A549 (cell line): Measurements from ENCODE around the gene MYH6.

Source experiments
- BHLHE40 ChIP-seq: IDR thresholded peaks from 2 replicates; pipeline ENCODE4 v1.6.1; 2012; ENCODE audit warnings: low read depth, low read length, inconsistent platforms
- ESRRA ChIP-seq: fragments of 150-350 bp; IDR thresholded peaks from 2 replicates; pipeline ENCODE4 v1.6.1; 2014; ENCODE audit warnings: mild to moderate bottlenecking, low read length, borderline replicate concordance
- JUN ChIP-seq, 2 experiments: fragments of >200 bp; sonication (Bioruptor Twin); formaldehyde crosslinking; IDR thresholded peaks; 2 replicates in 1 of 2; 3 replicates in 1 of 2; pipeline ENCODE4 v1.6.1; 2016 to 2017
- KDM1A ChIP-seq: fragments of 200-600 bp; sonication (generic); IDR thresholded peaks from 2 replicates; pipeline ENCODE4 v1.6.1; 2016; ENCODE audit warnings: low read depth, mild to moderate bottlenecking
- MYC ChIP-seq: IDR thresholded peaks from 2 replicates; pipeline ENCODE4 v1.6.1; 2012; ENCODE audit warnings: mild to moderate bottlenecking, inconsistent platforms, low read length, improper control_type of control experiment, borderline replicate concordance
- PHF8 ChIP-seq: fragments of 200-600 bp; sonication (generic); IDR thresholded peaks from 2 replicates; pipeline ENCODE4 v1.6.1; 2016; ENCODE audit warnings: low read depth, mild to moderate bottlenecking, antibody characterized with exemption, moderate library complexity, borderline replicate concordance
- POLR2A ChIP-seq: IDR thresholded peaks from 2 replicates; pipeline ENCODE4 v1.6.1; 2012; ENCODE audit warnings: mild to moderate bottlenecking, low read length
- POLR2AphosphoS2 ChIP-seq: conservative IDR thresholded peaks from 2 replicates; pipeline ENCODE4 v1.6.1; 2012; ENCODE audit warnings: low read length, improper control_type of control experiment, inconsistent platforms
- RFX5 ChIP-seq: fragments of 450-650 bp; IDR thresholded peaks from 2 replicates; pipeline ENCODE4 v1.7.1; 2014; ENCODE audit warnings: antibody characterized with exemption, mild to moderate bottlenecking, moderate library complexity
- SMC3 ChIP-seq: fragments of >200 bp; sonication (Bioruptor Twin); formaldehyde crosslinking; IDR thresholded peaks from 3 replicates; pipeline ENCODE4 v1.6.1; 2018; ENCODE audit warnings: inconsistent platforms
- TP53 ChIP-seq: fragments of 250-450 bp; sonication (Bioruptor Pico); IDR thresholded peaks from 2 replicates; pipeline ENCODE4 v1.5.0; 2021; ENCODE audit warnings: mild to moderate bottlenecking, moderate library complexity
- ZC3H11A ChIP-seq: fragments of 450-650 bp; IDR thresholded peaks from 2 replicates; pipeline ENCODE4 v1.6.1; 2014; ENCODE audit warnings: antibody characterized with exemption, mild to moderate bottlenecking
- TF ChIP-seq, protein P1 (sequence below): fragments of >200 bp; sonication (Bioruptor Twin); formaldehyde crosslinking; IDR thresholded peaks from 3 replicates; pipeline ENCODE4 v1.5.1; 2016
- TF ChIP-seq, protein P2 (sequence below): IDR thresholded peaks from 2 replicates; pipeline ENCODE4 v1.6.1; 2012

DNA sequence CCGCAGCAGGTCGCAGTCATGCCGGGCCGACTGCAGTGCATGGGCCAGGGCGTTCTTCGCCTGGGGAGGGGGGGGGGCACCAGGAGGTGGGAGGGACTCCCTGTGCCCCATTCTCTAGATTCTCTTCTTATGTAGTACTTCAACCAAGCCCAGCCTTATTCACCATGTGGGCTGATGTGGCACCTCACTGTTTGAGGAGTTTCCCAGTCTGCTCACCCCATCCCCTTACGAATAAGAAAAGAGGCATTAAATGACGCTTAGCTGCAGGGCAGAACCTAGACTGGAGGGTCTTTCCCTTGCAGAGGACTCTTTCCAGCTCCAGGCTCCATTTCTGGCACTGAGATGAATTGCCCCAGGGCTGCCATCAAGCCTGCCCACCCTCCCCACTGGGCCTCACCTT, 19.1 kb downstream of the MYH6 start:
- no peak for TF ChIP-seq SMC3
- TF ChIP-seq POLR2A, result no peak
- TF ChIP-seq MYC, result no peak
- TF ChIP-seq, protein P1, sequence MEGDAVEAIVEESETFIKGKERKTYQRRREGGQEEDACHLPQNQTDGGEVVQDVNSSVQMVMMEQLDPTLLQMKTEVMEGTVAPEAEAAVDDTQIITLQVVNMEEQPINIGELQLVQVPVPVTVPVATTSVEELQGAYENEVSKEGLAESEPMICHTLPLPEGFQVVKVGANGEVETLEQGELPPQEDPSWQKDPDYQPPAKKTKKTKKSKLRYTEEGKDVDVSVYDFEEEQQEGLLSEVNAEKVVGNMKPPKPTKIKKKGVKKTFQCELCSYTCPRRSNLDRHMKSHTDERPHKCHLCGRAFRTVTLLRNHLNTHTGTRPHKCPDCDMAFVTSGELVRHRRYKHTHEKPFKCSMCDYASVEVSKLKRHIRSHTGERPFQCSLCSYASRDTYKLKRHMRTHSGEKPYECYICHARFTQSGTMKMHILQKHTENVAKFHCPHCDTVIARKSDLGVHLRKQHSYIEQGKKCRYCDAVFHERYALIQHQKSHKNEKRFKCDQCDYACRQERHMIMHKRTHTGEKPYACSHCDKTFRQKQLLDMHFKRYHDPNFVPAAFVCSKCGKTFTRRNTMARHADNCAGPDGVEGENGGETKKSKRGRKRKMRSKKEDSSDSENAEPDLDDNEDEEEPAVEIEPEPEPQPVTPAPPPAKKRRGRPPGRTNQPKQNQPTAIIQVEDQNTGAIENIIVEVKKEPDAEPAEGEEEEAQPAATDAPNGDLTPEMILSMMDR, result no peak
- no peak for TF ChIP-seq ZC3H11A
- TF ChIP-seq PHF8, result no peak
- TF ChIP-seq TP53, result no peak
- no peak for TF ChIP-seq JUN (IDR thresholded peaks at IDR 0.05)
- no peak for TF ChIP-seq ESRRA
- TF ChIP-seq, protein P2, sequence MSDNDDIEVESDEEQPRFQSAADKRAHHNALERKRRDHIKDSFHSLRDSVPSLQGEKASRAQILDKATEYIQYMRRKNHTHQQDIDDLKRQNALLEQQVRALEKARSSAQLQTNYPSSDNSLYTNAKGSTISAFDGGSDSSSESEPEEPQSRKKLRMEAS, result no peak
- no peak for TF ChIP-seq BHLHE40
- TF ChIP-seq POLR2AphosphoS2, result no peak
- no peak for TF ChIP-seq RFX5
- TF ChIP-seq KDM1A, result no peak
